GM20431 (cell line): ENCODE results near the gene LRMDA.

Experiments used
- in situ Hi-C: fragments of 300-500 bp; cut with MseI, MboI; formaldehyde crosslinking; loops from one replicate; pipeline ENCODE4 v1.15.0; 2020; ENCODE audit warnings: low sequenced_read_pairs; ENCODE audit not compliant: unreplicated experiment

LRMDA gene

GRCh38 chr10:75969031-75969430 lies 537.6 kb downstream of the LRMDA start:
- in situ Hi-C loops = no loop called here

- in situ Hi-C loops = no loop called here
Observed at GRCh38 chr10:75971402-75972211, 540.2 kb downstream of the LRMDA start.

GRCh38 chr10:75972491-75973276 lies 541.3 kb downstream of the LRMDA start:
- in situ Hi-C loops = no loop called here

- in situ Hi-C loops = no loop called here
Observed at GRCh38 chr10:75974080-75974479, 542.7 kb downstream of the LRMDA start.

GRCh38 chr10:75976681-75977080 lies 545.3 kb downstream of the LRMDA start:
- in situ Hi-C loops = no loop called here

GRCh38 chr10:75977139-75977538 lies 545.7 kb downstream of the LRMDA start:
- in situ Hi-C loops = no loop called here

GRCh38 chr10:75978213-75978612 lies 546.8 kb downstream of the LRMDA start:
- in situ Hi-C loops = no loop called here

GRCh38 chr10:75980419-75981002 lies 549.1 kb downstream of the LRMDA start:
- in situ Hi-C loops = no loop called here

- in situ Hi-C loops = no loop called here
Observed at GRCh38 chr10:75982611-75983369, 551.4 kb downstream of the LRMDA start.

- in situ Hi-C loops = no loop called here
Observed at GRCh38 chr10:75984067-75984466, 552.6 kb downstream of the LRMDA start.

- in situ Hi-C loops = no loop called here
Observed at GRCh38 chr10:75987616-75988015, 556.2 kb downstream of the LRMDA start.

- in situ Hi-C loops = no loop called here
Observed at GRCh38 chr10:75994357-75995040, 563.1 kb downstream of the LRMDA start.

- in situ Hi-C loops = no loop called here
Observed at GRCh38 chr10:75995041-75995430, 563.6 kb downstream of the LRMDA start.

- in situ Hi-C loops = no loop called here
Observed at GRCh38 chr10:75995720-75996119, 564.3 kb downstream of the LRMDA start.

- in situ Hi-C loops = no loop called here
Observed at GRCh38 chr10:75999001-75999400, 567.6 kb downstream of the LRMDA start.

- in situ Hi-C loops = no loop called here
Observed at GRCh38 chr10:75999515-76000209, 568.2 kb downstream of the LRMDA start.

GRCh38 chr10:76000550-76000949 lies 569.1 kb downstream of the LRMDA start:
- in situ Hi-C loops = no loop called here

GRCh38 chr10:76001019-76001418 lies 569.6 kb downstream of the LRMDA start:
- in situ Hi-C loops = no loop called here

GRCh38 chr10:76001461-76001860 lies 570.0 kb downstream of the LRMDA start:
- in situ Hi-C loops = no loop called here
